Mesenchymal stem cell (in vitro differentiated cells and primary cell): ENCODE measurements around the gene ETV3L.
"Not testable (repeated sequence)": the region's sequence is repeated elsewhere in the genome, so short reads cannot be mapped to it uniquely, and the experiment has no call there.

ENCODE experiments used
- DNase-seq: peaks from one replicate; pipeline ENCODE4 v3.0.0-alpha.2; 2013
- H2AFZ ChIP-seq: one replicate; pipeline ENCODE4 v1.6.1; 2013; ENCODE audit warnings: low read depth, mild to moderate bottlenecking, control low read depth, inconsistent platforms, low read length, moderate library complexity
- H2AK5ac ChIP-seq: 2 replicates; pipeline ENCODE4 v1.6.1; 2013; ENCODE audit warnings: low read length, moderate library complexity, mild to moderate bottlenecking, inconsistent platforms; ENCODE audit not compliant: severe bottlenecking
- H2BK120ac ChIP-seq: one replicate; pipeline ENCODE4 v1.6.1; 2013; ENCODE audit warnings: low read depth, mild to moderate bottlenecking, inconsistent platforms, low read length, moderate library complexity
- H2BK12ac ChIP-seq, 2 experiments: one replicate each; pipeline ENCODE4 v1.6.1; 2013; ENCODE audit warnings: inconsistent platforms in 2 of 2, low read length in 2 of 2, mild to moderate bottlenecking in 2 of 2, moderate library complexity in 2 of 2, control low read depth in 1 of 2
- H2BK15ac ChIP-seq: one replicate; pipeline ENCODE4 v1.6.1; 2013; ENCODE audit warnings: mild to moderate bottlenecking, low read depth, inconsistent platforms; ENCODE audit not compliant: poor library complexity, severe bottlenecking
- H2BK5ac ChIP-seq: 2 replicates; pipeline ENCODE4 v1.6.1; 2013; ENCODE audit warnings: low read depth, mild to moderate bottlenecking, low read length, control low read depth, inconsistent platforms; ENCODE audit not compliant: poor library complexity, severe bottlenecking
- H3K14ac ChIP-seq, 2 experiments: one replicate each; pipeline ENCODE4 v1.6.1; 2013; ENCODE audit warnings: inconsistent platforms in 2 of 2, low read length in 2 of 2, control low read depth in 1 of 2, mild to moderate bottlenecking in 1 of 2, moderate library complexity in 1 of 2
- H3K18ac ChIP-seq, 2 experiments: one replicate each; pipeline ENCODE4 v1.6.1; 2013; ENCODE audit warnings: inconsistent platforms in 2 of 2, low read length in 2 of 2, control low read depth in 1 of 2, low read depth in 1 of 2, mild to moderate bottlenecking in 1 of 2
- H3K23ac ChIP-seq, 2 experiments: one replicate each; pipeline ENCODE4 v1.6.1; 2013; ENCODE audit warnings: inconsistent platforms in 2 of 2, low read length in 2 of 2, mild to moderate bottlenecking in 2 of 2, moderate library complexity in 2 of 2, control low read depth in 1 of 2
- H3K27ac ChIP-seq: 2 replicates; pipeline ENCODE4 v1.5.1; 2013; ENCODE audit warnings: mild to moderate bottlenecking, moderate library complexity, low read length, control low read depth, inconsistent platforms; ENCODE audit not compliant: poor library complexity, severe bottlenecking
- H3K27me3 ChIP-seq, 2 experiments: 2 replicates each; pipeline versions ENCODE4 v1.6.1 to v1.7.0; 2013; ENCODE audit warnings: low read length in 2 of 2, mild to moderate bottlenecking in 2 of 2, moderate library complexity in 2 of 2, control low read depth in 1 of 2, inconsistent platforms in 1 of 2; ENCODE audit not compliant: control insufficient read depth in 1 of 2, insufficient read depth in 1 of 2
- H3K36me3 ChIP-seq, 2 experiments: 2 replicates each; pipeline versions ENCODE4 v1.6.1 to v1.7.0; 2013; ENCODE audit warnings: low read length in 2 of 2, control low read depth in 1 of 2, inconsistent platforms in 1 of 2, low read depth in 1 of 2, mild to moderate bottlenecking in 1 of 2; ENCODE audit not compliant: insufficient read depth in 2 of 2, control insufficient read depth in 1 of 2
- H3K4ac ChIP-seq, 2 experiments: one replicate each; pipeline ENCODE4 v1.6.1; 2013; ENCODE audit warnings: inconsistent platforms in 2 of 2, low read length in 2 of 2, mild to moderate bottlenecking in 2 of 2, moderate library complexity in 2 of 2, control low read depth in 1 of 2, low read depth in 1 of 2
- H3K4me1 ChIP-seq: 2 replicates; pipeline ENCODE4 v1.6.1; 2013; ENCODE audit warnings: low read depth, low read length, control low read depth; ENCODE audit not compliant: control insufficient read depth, insufficient read depth
- H3K4me2 ChIP-seq: 2 replicates; pipeline ENCODE4 v1.6.1; 2013; ENCODE audit warnings: low read length, mild to moderate bottlenecking, inconsistent platforms; ENCODE audit not compliant: poor library complexity, severe bottlenecking
- H3K4me3 ChIP-seq, 2 experiments: 2 replicates each; pipeline versions ENCODE4 v1.5.1 to v1.7.0; 2013; ENCODE audit warnings: low read length in 2 of 2, mild to moderate bottlenecking in 2 of 2, control low read depth in 1 of 2, low read depth in 1 of 2; ENCODE audit not compliant: insufficient read depth in 1 of 2
- H3K79me1 ChIP-seq: replicated peaks from 2 replicates; pipeline ENCODE4 v1.6.1; 2013; ENCODE audit warnings: mild to moderate bottlenecking, control low read depth, low read length, inconsistent platforms; ENCODE audit not compliant: poor library complexity, severe bottlenecking
- H3K9ac ChIP-seq: 2 replicates; pipeline ENCODE4 v1.7.0; 2013; ENCODE audit warnings: mild to moderate bottlenecking, low read length, moderate library complexity
- H3K9me3 ChIP-seq: 2 replicates; pipeline ENCODE4 v1.7.0; 2013; ENCODE audit warnings: mild to moderate bottlenecking, low read length; ENCODE audit not compliant: control insufficient read depth
- H4K8ac ChIP-seq: one replicate; pipeline ENCODE4 v1.6.1; 2013; ENCODE audit warnings: inconsistent platforms, mild to moderate bottlenecking, low read length, moderate library complexity
- H4K91ac ChIP-seq: one replicate; pipeline ENCODE4 v1.6.1; 2013; ENCODE audit warnings: mild to moderate bottlenecking, low read length, inconsistent platforms
- WGBS: methylation state at CpG from one replicate; pipeline ENCODE4 v1.1.7; 2013; ENCODE audit warnings: mixed read lengths; 5-methylcytosine and 5-hydroxymethylcytosine counted together

ETV3L gene

DNA sequence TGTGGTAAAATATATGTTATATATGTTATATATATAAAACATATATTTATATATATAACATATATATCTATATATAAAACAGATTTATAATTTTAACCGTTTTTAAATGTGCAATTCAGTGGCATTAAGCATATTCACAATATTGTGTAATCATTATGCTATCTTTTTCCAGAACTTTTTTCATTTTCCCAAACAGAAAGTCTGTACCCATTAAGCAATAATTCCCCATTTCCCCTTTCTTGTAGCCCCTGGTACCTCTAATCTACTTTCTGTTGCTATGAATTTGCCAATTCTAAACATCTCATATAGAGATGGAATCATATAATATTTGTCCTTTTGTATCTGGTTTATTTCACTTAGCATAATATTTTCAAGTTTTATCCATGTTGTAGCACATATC, 43.3 kb downstream of the ETV3L start:
- DNase-seq: no peak
- no peak overlapping the region for H3K4ac ChIP-seq
- H3K23ac ChIP-seq: no peak overlapping the region
- no peaks in the 10 kb centered on the region for H3K36me3 ChIP-seq
- no peak overlapping the region for H2BK12ac ChIP-seq
- no peaks in the 10 kb centered on the region for H3K79me1 ChIP-seq
- peaks cover 2 to 8% of the 10 kb centered on the region in 2 experiments for H3K27me3 ChIP-seq
- no peak overlapping the region for H2AK5ac ChIP-seq
- no peak overlapping the region for H4K91ac ChIP-seq
- H3K27ac ChIP-seq: no peak overlapping the region
- H2BK120ac ChIP-seq: no peak overlapping the region
- H3K4me1 ChIP-seq: no peaks in the 10 kb centered on the region
- H2BK5ac ChIP-seq: no peak overlapping the region
- no peak overlapping the region for H3K4me2 ChIP-seq
- H2BK15ac ChIP-seq: no peak overlapping the region
- no peak overlapping the region for H2AFZ ChIP-seq
- H3K18ac ChIP-seq: no peak overlapping the region
- H3K14ac ChIP-seq: no peak overlapping the region
- no peaks in the 10 kb centered on the region for H3K9me3 ChIP-seq
- no peak overlapping the region for H3K9ac ChIP-seq
- 67% methylated on average over 1 of the region's 1 CpG for WGBS
- H4K8ac ChIP-seq: no peak overlapping the region
- H3K4me3 ChIP-seq: no peak overlapping the region

- H3K4ac ChIP-seq, H3K9me3 ChIP-seq, DNase-seq, H2AK5ac ChIP-seq, H3K23ac ChIP-seq, H3K4me1 ChIP-seq, H3K27ac ChIP-seq, H3K9ac ChIP-seq, H3K36me3 ChIP-seq, H2AFZ ChIP-seq, H3K4me2 ChIP-seq, H3K79me1 ChIP-seq, H4K8ac ChIP-seq, H4K91ac ChIP-seq, H3K14ac ChIP-seq, H2BK5ac ChIP-seq, H2BK120ac ChIP-seq, H3K4me3 ChIP-seq, H3K18ac ChIP-seq, H2BK15ac ChIP-seq, H2BK12ac ChIP-seq: not testable (repeated sequence)
- H3K27me3 ChIP-seq: peaks cover 2 to 12% of the 10 kb centered on the region in 2 experiments
- WGBS: 40% methylated on average over 1 of the region's 5 CpGs
Observed at GRCh38 chr1:157055729-157056128, 43.9 kb downstream of the ETV3L start.

DNA sequence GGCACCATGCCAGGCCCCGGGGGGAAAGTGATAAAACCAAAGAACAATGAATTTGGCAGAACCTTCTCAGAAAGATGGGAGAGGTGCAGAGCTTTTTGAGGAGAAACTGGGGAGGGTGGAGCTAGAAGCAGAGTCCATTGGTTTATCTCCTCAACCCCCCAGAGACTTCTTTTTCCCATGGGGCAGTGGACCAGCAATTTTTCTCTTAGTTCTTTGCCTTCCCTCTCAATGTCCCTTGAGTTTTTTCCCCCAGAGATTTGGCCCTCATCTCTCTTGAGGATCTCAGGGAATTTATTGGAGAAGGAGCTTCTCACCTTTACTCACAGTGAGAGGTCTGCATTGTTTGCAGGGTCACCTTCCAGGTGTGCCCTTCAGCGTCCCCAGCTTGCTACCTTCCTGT, 48.8 kb downstream of the ETV3L start:
- H2BK15ac ChIP-seq: no peak overlapping the region
- 90% methylated on average over 2 of the region's 2 CpGs for WGBS
- no peak overlapping the region for H2BK12ac ChIP-seq
- H3K9ac ChIP-seq: no peak overlapping the region
- no peak overlapping the region for H3K23ac ChIP-seq
- no peak overlapping the region for H2BK120ac ChIP-seq
- H3K9me3 ChIP-seq: no peaks in the 10 kb centered on the region
- no peak overlapping the region for H2BK5ac ChIP-seq
- H3K14ac ChIP-seq: no peak overlapping the region
- no peak overlapping the region for H2AK5ac ChIP-seq
- H4K91ac ChIP-seq: no peak overlapping the region
- no peak overlapping the region for H3K4ac ChIP-seq
- H3K36me3 ChIP-seq: no peaks in the 10 kb centered on the region
- H4K8ac ChIP-seq: no peak overlapping the region
- no peak overlapping the region for H3K4me3 ChIP-seq
- H3K4me2 ChIP-seq: no peak overlapping the region
- no peaks in the 10 kb centered on the region for H3K79me1 ChIP-seq
- no peak overlapping the region for H2AFZ ChIP-seq
- peaks cover 0 to 9% of the 10 kb centered on the region in 2 experiments for H3K27me3 ChIP-seq
- H3K18ac ChIP-seq: no peak overlapping the region
- no peaks in the 10 kb centered on the region for H3K4me1 ChIP-seq
- no peak for DNase-seq
- no peak overlapping the region for H3K27ac ChIP-seq

- Histone ChIP-seq H2BK15ac (no peak overlapping the region), H3K79me1 (peaks cover 12% of the 10 kb centered on the region), H2AFZ (no peak overlapping the region), H3K4me1 (peaks cover 11% of the 10 kb centered on the region), H3K9ac (no peak overlapping the region), H3K23ac (no peak overlapping the region), H2BK12ac (no peak overlapping the region), H3K4ac (no peak overlapping the region), H2AK5ac (no peak overlapping the region), H3K27me3 (peaks cover 0 to 9% of the 10 kb centered on the region in 2 experiments), H2BK5ac (no peak overlapping the region), H3K18ac (no peak overlapping the region), H4K8ac (no peak overlapping the region), H3K27ac (no peak overlapping the region), H3K9me3 (no peaks in the 10 kb centered on the region), H2BK120ac (no peak overlapping the region), H3K14ac (no peak overlapping the region), H3K4me3 (no peak overlapping the region), H3K36me3 (no peaks in the 10 kb centered on the region), H4K91ac (no peak overlapping the region), H3K4me2 (no peak overlapping the region)
- no CpG with 5 or more reads among the region's 2 CpGs for WGBS
- DNase-seq: no peak
Observed at GRCh38 chr1:157047062-157047410, 52.6 kb downstream of the ETV3L start.
